ENCODE data around the gene TPM4.
"Not testable (repeated sequence)": the region's sequence is repeated elsewhere in the genome, so short reads cannot be mapped to it uniquely, and the experiment has no call there.

TPM4 gene

DNA sequence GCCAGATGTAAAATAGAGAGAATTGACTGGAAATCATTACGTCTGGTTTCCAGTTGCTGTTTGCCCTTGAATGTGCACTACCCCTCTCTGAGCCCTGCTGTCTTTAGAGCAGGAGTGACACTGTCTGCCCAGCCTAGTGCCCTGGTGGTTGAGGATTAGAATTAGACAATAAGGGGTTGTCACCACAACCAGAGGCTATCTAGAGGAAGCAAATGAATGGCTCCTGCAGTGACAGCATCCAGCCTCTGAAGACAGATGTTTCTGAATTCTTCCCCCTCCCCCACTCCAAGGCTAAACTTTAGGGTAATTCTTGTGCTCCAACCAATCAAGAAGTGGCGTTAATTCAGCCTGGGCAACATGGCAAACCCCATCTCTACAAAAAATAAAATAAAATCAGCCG is 37.4 kb downstream of the TPM4 start:
- TF ChIP-seq, protein P1, sequence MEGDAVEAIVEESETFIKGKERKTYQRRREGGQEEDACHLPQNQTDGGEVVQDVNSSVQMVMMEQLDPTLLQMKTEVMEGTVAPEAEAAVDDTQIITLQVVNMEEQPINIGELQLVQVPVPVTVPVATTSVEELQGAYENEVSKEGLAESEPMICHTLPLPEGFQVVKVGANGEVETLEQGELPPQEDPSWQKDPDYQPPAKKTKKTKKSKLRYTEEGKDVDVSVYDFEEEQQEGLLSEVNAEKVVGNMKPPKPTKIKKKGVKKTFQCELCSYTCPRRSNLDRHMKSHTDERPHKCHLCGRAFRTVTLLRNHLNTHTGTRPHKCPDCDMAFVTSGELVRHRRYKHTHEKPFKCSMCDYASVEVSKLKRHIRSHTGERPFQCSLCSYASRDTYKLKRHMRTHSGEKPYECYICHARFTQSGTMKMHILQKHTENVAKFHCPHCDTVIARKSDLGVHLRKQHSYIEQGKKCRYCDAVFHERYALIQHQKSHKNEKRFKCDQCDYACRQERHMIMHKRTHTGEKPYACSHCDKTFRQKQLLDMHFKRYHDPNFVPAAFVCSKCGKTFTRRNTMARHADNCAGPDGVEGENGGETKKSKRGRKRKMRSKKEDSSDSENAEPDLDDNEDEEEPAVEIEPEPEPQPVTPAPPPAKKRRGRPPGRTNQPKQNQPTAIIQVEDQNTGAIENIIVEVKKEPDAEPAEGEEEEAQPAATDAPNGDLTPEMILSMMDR (IDR thresholded peaks at IDR 0.05; ENCODE audit: low read depth, low read length, missing control alignments): no peak
- no peak for DNase-seq (ENCODE audit: low read depth)
- H3K4me3 ChIP-seq (ENCODE audit: low read depth, low read length): no peak overlapping the region
- in situ Hi-C loops (cut with HindIII; ENCODE audit: low sequenced_read_pairs): no loop called here

DNA sequence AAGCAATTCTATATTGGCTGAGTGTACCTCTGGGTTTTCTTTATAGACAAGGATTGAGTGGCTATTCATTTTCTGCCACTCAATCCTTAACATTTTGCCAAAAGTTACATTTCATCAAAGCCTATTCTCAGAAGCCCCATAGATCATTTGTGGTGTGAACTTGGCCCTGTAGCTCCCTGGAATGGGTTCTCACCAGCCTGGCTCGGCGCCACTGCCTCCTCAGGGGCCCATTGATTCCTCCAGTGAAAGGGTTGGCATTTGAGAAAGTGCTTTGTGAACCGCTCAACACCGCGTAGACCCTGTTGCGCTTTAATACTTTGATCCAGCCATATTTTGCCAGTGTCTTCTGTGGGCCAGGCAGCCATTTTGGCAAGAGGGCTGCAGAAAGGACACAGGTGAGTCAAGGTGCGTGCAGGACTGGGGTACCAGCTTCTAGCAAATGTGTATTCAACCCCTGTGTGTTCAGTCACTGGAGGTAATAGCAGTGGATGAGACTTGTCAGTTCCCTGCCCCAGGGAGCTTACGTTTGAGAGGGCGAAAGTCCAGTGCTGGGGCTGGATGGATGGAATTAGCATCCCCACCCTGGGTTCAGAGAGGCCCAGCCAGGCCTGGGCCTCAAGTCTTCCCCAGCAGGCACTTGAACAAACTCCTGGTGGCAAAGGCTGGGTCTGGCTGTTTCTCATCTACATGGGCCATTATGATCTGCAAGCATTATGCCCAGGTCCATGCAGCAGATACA is 39.2 kb downstream of the TPM4 start:
- DNase-seq (ENCODE audit: low read depth): no peak
- TF ChIP-seq, protein P1 (IDR thresholded peaks at IDR 0.05; ENCODE audit: low read depth, low read length, missing control alignments): no peak
- no peak overlapping the region for H3K4me3 ChIP-seq (ENCODE audit: low read depth, low read length)
- in situ Hi-C loops (cut with HindIII; ENCODE audit: low sequenced_read_pairs): no loop called here

- TF ChIP-seq, protein P1 (IDR thresholded peaks at IDR 0.05; ENCODE audit: low read depth, low read length, missing control alignments): no peak
- no peak for DNase-seq (ENCODE audit: low read depth)
- H3K4me3 ChIP-seq (ENCODE audit: low read depth, low read length): no peak overlapping the region
- in situ Hi-C loops (cut with HindIII; ENCODE audit: low sequenced_read_pairs): no loop called here
These were observed 39.8 kb downstream of the TPM4 start for GRCh38 chr19:16116067-16116466.

DNA sequence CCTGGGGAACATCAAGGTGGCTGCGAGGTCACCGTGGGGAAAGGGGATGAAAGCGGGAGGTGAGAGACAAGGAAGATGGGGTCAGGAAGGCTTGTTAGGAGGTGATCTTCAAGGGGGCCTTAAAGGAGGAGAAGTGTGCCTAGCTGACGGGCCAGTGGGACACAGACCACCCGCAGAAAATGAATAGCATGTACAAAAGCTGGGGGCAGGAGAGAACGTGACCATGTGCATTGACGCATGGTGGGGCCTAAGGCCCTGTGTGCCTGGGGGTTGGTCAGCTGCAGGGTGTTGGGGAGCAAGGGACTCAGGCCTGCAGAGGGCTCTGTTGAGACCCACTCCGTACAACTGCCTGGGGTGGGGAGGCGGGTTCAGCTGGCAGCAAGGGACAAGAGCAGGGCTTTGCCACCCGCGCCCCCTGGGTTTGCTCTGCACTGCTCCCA is 41.3 kb downstream of the TPM4 start:
- TF ChIP-seq, protein P1 (IDR thresholded peaks at IDR 0.05; ENCODE audit: low read depth, low read length, missing control alignments): no peak
- H3K4me3 ChIP-seq (ENCODE audit: low read depth, low read length): no peak overlapping the region

DNA sequence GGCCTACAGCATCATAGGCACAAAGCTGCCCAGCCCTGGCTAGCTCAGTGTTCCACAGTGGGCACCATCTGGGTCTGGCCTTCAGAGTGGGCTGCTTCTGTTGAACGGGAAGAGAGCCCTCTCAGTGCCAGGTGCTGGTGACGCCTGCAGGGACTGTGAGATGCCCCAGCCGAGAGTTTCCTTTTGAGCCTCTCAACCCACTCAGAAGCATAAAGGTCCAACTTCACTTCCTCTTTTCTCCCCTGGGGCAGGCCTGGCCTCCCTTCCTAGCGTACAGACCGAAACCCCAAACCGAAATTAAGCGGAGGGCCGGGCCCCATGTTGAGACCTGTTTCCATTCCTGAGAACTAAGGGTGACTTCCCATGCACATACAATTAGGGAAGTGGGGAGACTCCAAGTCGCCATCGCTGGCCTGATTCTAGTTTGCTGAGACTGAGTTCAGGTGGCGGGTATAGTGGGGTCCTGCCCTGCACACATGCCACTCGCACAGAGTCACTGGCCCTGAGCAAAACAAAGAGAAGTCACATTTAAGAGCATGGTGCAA is 42.3 kb downstream of the TPM4 start:
- in situ Hi-C loops (cut with HindIII; ENCODE audit: low sequenced_read_pairs): no loop called here
- no peak for DNase-seq (ENCODE audit: low read depth)
- no peak overlapping the region for H3K4me3 ChIP-seq (ENCODE audit: low read depth, low read length)
- TF ChIP-seq, protein P1 (IDR thresholded peaks at IDR 0.05; ENCODE audit: low read depth, low read length, missing control alignments): no peak

More for the DNA sequence above, 41.3 kb downstream of the TPM4 start:
- in situ Hi-C loops (cut with HindIII; ENCODE audit: low sequenced_read_pairs): no loop called here
- no peak for DNase-seq (ENCODE audit: low read depth)

GRCh38 chr19:16119075-16119857 is 43.0 kb downstream of the TPM4 start:
- in situ Hi-C loops (cut with HindIII; ENCODE audit: low sequenced_read_pairs); DNase-seq (ENCODE audit: low read depth); H3K4me3 ChIP-seq (ENCODE audit: low read depth, low read length): not testable (repeated sequence)

- no peak for DNase-seq (ENCODE audit: low read depth)
- no peak overlapping the region for H3K4me3 ChIP-seq (ENCODE audit: low read depth, low read length)
- TF ChIP-seq, protein P1 (IDR thresholded peaks at IDR 0.05; ENCODE audit: low read depth, low read length, missing control alignments): no peak
- in situ Hi-C loops (cut with HindIII; ENCODE audit: low sequenced_read_pairs): no loop called here
These were observed 44.8 kb downstream of the TPM4 start for GRCh38 chr19:16121141-16121540.
